Effector memory CD4-positive, alpha-beta T cell (primary cell): Measurements from ENCODE around the gene PCCB.
"Not testable (repeated sequence)": the region's sequence is repeated elsewhere in the genome, so short reads cannot be mapped to it uniquely, and the experiment has no call there.

Experiments
- DNase-seq, 3 donors: peaks; one replicate each; pipeline ENCODE4 v3.0.0-alpha.2; 2020
- H3K27ac ChIP-seq: 2 replicates; pipeline ENCODE4 v1.7.0; 2013; ENCODE audit warnings: mild to moderate bottlenecking, low read length, moderate library complexity; ENCODE audit not compliant: insufficient read depth, poor library complexity, severe bottlenecking
- H3K27me3 ChIP-seq: replicated peaks from 2 replicates; pipeline ENCODE4 v1.7.0; 2013; ENCODE audit warnings: mild to moderate bottlenecking, low read length; ENCODE audit not compliant: insufficient read depth, control insufficient read depth, poor library complexity, severe bottlenecking
- H3K36me3 ChIP-seq: 2 replicates; pipeline ENCODE4 v1.7.0; 2013; ENCODE audit warnings: mild to moderate bottlenecking, low read length, moderate library complexity; ENCODE audit not compliant: control insufficient read depth, insufficient read depth
- H3K4me1 ChIP-seq: 2 replicates; pipeline ENCODE4 v1.7.0; 2013; ENCODE audit warnings: low read length, mild to moderate bottlenecking; ENCODE audit not compliant: control insufficient read depth, insufficient read depth, poor library complexity, severe bottlenecking
- H3K4me3 ChIP-seq: 2 replicates; pipeline ENCODE4 v1.7.0; 2013; ENCODE audit warnings: low read length, low read depth, mild to moderate bottlenecking; ENCODE audit not compliant: insufficient read depth, poor library complexity, severe bottlenecking
- H3K9me3 ChIP-seq: 2 replicates; pipeline ENCODE4 v1.7.0; 2013; ENCODE audit warnings: mild to moderate bottlenecking, low read length, moderate library complexity; ENCODE audit not compliant: control insufficient read depth

The PCCB gene

DNA sequence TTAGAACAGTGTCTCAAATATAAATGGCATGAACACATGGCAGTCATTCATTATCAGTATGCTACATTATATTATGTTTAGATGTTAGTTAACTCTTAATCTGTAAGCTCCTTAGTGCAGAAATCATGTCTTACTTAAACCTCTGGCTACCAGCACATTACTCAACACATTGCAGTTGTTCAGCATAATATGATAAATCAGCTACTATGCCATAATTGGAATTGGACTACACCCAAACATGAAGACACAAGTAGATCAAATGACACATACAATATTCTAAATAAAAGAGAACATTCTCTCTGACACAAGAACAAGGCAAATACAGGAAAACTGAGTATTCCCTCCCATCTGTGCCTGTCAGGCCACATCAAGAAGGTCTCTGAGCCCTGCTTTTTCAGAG, 116.1 kb downstream of the PCCB start:
- no peak for DNase-seq
- Histone ChIP-seq H3K36me3 (peaks cover 6% of the 10 kb centered on the region), H3K9me3 (no peaks in the 10 kb centered on the region)

GRCh38 chr3:136375800-136376199, 125.7 kb downstream of the PCCB start:
- not testable (repeated sequence) for H3K27ac ChIP-seq, H3K4me3 ChIP-seq, DNase-seq, H3K27me3 ChIP-seq, H3K9me3 ChIP-seq, H3K36me3 ChIP-seq, H3K4me1 ChIP-seq

More for the DNA sequence above, 116.1 kb downstream of the PCCB start:
- Histone ChIP-seq H3K4me3 (no peak overlapping the region), H3K27me3 (no peaks in the 10 kb centered on the region), H3K4me1 (no peaks in the 10 kb centered on the region), H3K27ac (no peak overlapping the region)

DNA sequence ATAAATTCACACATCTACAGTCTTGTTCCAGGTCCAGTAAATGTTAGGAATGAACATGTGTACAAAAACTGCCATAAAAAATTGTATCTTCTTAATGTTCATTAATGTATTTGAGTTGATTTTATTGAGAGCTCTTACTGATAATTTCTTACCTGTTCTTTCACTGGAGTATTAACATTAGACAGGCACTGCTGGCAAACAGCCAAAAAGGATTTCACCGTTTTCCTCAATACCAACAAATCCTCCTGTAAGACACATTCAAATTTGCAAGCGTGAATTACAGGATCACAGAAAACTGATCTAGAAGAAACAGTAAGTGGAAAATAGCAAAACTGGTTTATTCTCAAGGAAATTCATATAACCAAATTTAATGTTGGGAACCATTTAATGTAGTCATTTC, 127.4 kb downstream of the PCCB start:
- H3K27me3 ChIP-seq: no peaks in the 10 kb centered on the region
- no peak overlapping the region for H3K27ac ChIP-seq
- peaks cover 4% of the 10 kb centered on the region for H3K36me3 ChIP-seq
- no peak overlapping the region for H3K4me3 ChIP-seq
- H3K9me3 ChIP-seq: no peaks in the 10 kb centered on the region
- no peak for DNase-seq
- no peaks in the 10 kb centered on the region for H3K4me1 ChIP-seq

DNA sequence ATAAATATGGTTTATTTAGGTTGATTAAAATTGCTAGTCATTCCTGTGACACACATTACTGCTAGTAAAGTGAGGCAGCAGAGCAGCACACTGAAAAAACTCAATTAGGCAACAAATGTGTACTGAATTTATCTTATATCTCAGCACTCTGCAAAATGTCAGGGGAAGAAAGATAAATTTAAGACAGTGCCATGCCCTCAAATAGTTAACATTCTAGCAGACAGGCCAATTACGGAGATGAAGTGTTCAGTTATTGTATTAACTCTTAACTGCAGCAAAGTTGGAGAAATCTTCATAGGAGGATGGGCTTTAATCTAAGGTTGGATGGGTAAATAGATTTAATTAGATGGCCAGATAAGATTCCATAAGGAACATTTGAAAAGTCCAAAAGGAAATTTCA, 127.9 kb downstream of the PCCB start:
- Histone ChIP-seq H3K4me1 (no peaks in the 10 kb centered on the region), H3K27ac (no peak overlapping the region), H3K27me3 (no peaks in the 10 kb centered on the region), H3K36me3 (peaks cover 4% of the 10 kb centered on the region), H3K9me3 (no peaks in the 10 kb centered on the region), H3K4me3 (no peak overlapping the region)
- no peak for DNase-seq
